Uterus (tissue), 2 donors: ENCODE measurements around the gene KDELR3.

ENCODE experiments used
- POLR2A ChIP-seq, 2 donors: fragments of 450-650 bp; IDR thresholded peaks; one replicate each; pipeline ENCODE4 v1.6.1; 2016; ENCODE audit warnings: antibody characterized with exemption in 2 of 2, mild to moderate bottlenecking in 1 of 2, moderate library complexity in 1 of 2
- TF ChIP-seq, protein P1 (sequence below), 4 experiments: fragments of 200-600 bp in 2 of 4; fragments of 450-650 bp in 2 of 4; sonication (generic) in 2 of 4; IDR thresholded peaks; one replicate each; pipeline ENCODE4 v1.5.1; 2016 to 2019; ENCODE audit warnings: antibody characterized with exemption in 4 of 4, mild to moderate bottlenecking in 2 of 4, moderate library complexity in 1 of 4

DNA sequence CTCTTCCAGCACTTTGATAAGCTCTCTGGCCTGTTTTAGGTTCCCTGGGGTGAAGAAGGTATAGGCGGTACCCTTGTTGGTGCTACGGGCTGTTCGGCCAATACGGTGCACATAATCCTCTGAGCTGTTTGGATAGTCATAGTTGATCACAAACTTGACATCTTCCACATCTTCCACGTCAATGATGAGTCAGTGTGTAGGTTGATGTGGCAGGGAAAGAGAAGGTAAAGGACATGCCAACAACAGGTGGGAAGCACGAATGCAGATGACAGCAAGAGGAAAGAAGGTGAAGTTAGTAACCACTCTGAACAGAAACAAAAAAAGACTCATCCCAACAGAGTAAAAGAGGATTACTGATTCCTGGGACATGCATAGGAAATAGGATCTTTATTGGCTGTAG is 20.1 kb downstream of the KDELR3 start:
- TF ChIP-seq, protein P1, sequence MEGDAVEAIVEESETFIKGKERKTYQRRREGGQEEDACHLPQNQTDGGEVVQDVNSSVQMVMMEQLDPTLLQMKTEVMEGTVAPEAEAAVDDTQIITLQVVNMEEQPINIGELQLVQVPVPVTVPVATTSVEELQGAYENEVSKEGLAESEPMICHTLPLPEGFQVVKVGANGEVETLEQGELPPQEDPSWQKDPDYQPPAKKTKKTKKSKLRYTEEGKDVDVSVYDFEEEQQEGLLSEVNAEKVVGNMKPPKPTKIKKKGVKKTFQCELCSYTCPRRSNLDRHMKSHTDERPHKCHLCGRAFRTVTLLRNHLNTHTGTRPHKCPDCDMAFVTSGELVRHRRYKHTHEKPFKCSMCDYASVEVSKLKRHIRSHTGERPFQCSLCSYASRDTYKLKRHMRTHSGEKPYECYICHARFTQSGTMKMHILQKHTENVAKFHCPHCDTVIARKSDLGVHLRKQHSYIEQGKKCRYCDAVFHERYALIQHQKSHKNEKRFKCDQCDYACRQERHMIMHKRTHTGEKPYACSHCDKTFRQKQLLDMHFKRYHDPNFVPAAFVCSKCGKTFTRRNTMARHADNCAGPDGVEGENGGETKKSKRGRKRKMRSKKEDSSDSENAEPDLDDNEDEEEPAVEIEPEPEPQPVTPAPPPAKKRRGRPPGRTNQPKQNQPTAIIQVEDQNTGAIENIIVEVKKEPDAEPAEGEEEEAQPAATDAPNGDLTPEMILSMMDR (IDR thresholded peaks at IDR 0.05): no peak
- no peak for TF ChIP-seq POLR2A (IDR thresholded peaks at IDR 0.05)
